GM18870 (cell line): ENCODE results near the gene TXNDC2.

ENCODE experiments used
- ATAC-seq: cut with Tn5 transposase; IDR thresholded peaks from one replicate; pipeline ENCODE4 v1.9.1; 2021; ENCODE audit warnings: moderate library complexity; ENCODE audit not compliant: unreplicated experiment

Gene TXNDC2

GRCh38 chr18:9928646-9929259 is 43.0 kb downstream of the TXNDC2 start:
- ATAC-seq: no peak

GRCh38 chr18:9930299-9930884 is 44.6 kb downstream of the TXNDC2 start:
- no peak for ATAC-seq

- no peak for ATAC-seq
Measured at GRCh38 chr18:9931146-9931545, 45.4 kb downstream of the TXNDC2 start.

- ATAC-seq: no peak
Measured at GRCh38 chr18:9931678-9932077, 45.9 kb downstream of the TXNDC2 start.

- no peak for ATAC-seq
Measured at GRCh38 chr18:9933865-9934264, 48.1 kb downstream of the TXNDC2 start.

GRCh38 chr18:9934274-9934673 is 48.5 kb downstream of the TXNDC2 start:
- ATAC-seq: no peak
